HEK293T (cell line): ENCODE measurements around the gene CREB5.

Experiments used
- CTCF ChIA-PET: fragments of 350-600 bp; formaldehyde crosslinking; extraction: SDS; loops from one replicate; lab custom pipeline; 2021; ENCODE audit warnings: antibody characterized with exemption, inconsistent platforms; lab: Yijun Ruan, JAX
- POLR2A ChIA-PET: fragments of 350-600 bp; formaldehyde crosslinking; extraction: SDS; loops from one replicate; lab custom pipeline; 2020; ENCODE audit warnings: antibody characterized with exemption, inconsistent platforms; lab: Yijun Ruan, JAX
- DNase-seq: peaks from one replicate; pipeline ENCODE4 v3.0.0; 2012; ENCODE audit warnings: mixed read lengths; ENCODE audit errors: extremely low spot score
- ARNT ChIP-seq: fragments of 450-650 bp; IDR thresholded peaks from 2 replicates; pipeline ENCODE4 v1.6.1; 2017; ENCODE audit warnings: mild to moderate bottlenecking
- BHLHE40 ChIP-seq: fragments of 450-650 bp; IDR thresholded peaks from 2 replicates; pipeline ENCODE4 v1.6.1; 2016; ENCODE audit warnings: mild to moderate bottlenecking, moderate library complexity, borderline replicate concordance
- CTBP1 ChIP-seq: fragments of 450-650 bp; IDR thresholded peaks from 2 replicates; pipeline ENCODE4 v1.6.1; 2016; ENCODE audit warnings: borderline replicate concordance
- ELF4 ChIP-seq: fragments of 450-650 bp; IDR thresholded peaks from 2 replicates; pipeline ENCODE4 v1.6.1; 2017; ENCODE audit warnings: antibody characterized with exemption
- FOXA1 ChIP-seq: fragments of 450-650 bp; IDR thresholded peaks from 2 replicates; pipeline ENCODE4 v1.6.1; 2016; ENCODE audit warnings: mild to moderate bottlenecking
- FOXK2 ChIP-seq: fragments of 450-650 bp; IDR thresholded peaks from 2 replicates; pipeline ENCODE4 v1.6.1; 2016; ENCODE audit warnings: mild to moderate bottlenecking
- FOXM1 ChIP-seq: fragments of 450-650 bp; IDR thresholded peaks from 2 replicates; pipeline ENCODE4 v1.6.1; 2017; ENCODE audit warnings: mild to moderate bottlenecking, borderline replicate concordance
- HDGF ChIP-seq: fragments of 450-650 bp; IDR thresholded peaks from 2 replicates; pipeline ENCODE4 v1.6.1; 2017; ENCODE audit warnings: antibody characterized with exemption, borderline replicate concordance
- L3MBTL2 ChIP-seq: fragments of 450-650 bp; conservative IDR thresholded peaks from 2 replicates; pipeline ENCODE4 v1.6.1; 2016; ENCODE audit warnings: mild to moderate bottlenecking
- LEF1 ChIP-seq: fragments of 450-650 bp; IDR thresholded peaks from 2 replicates; pipeline ENCODE4 v1.6.1; 2017; ENCODE audit warnings: mild to moderate bottlenecking, borderline replicate concordance
- NFRKB ChIP-seq: fragments of 450-650 bp; IDR thresholded peaks from 2 replicates; pipeline ENCODE4 v1.6.1; 2016; ENCODE audit warnings: mild to moderate bottlenecking, moderate library complexity
- SP1 ChIP-seq: fragments of 450-650 bp; IDR thresholded peaks from 2 replicates; pipeline ENCODE4 v1.6.1; 2017
- SUZ12 ChIP-seq: fragments of 450-650 bp; IDR thresholded peaks from 2 replicates; pipeline ENCODE4 v1.6.1; 2016; ENCODE audit warnings: mild to moderate bottlenecking
- TARDBP ChIP-seq: fragments of 450-650 bp; IDR thresholded peaks from 2 replicates; pipeline ENCODE4 v1.6.1; 2016
- ZNF384 ChIP-seq: fragments of 450-650 bp; IDR thresholded peaks from 2 replicates; pipeline ENCODE4 v1.6.1; 2016
- TF ChIP-seq, protein P1 (sequence below): fragments of 450-650 bp; IDR thresholded peaks from 2 replicates; pipeline ENCODE4 v1.6.1; 2016

CREB5 gene

DNA sequence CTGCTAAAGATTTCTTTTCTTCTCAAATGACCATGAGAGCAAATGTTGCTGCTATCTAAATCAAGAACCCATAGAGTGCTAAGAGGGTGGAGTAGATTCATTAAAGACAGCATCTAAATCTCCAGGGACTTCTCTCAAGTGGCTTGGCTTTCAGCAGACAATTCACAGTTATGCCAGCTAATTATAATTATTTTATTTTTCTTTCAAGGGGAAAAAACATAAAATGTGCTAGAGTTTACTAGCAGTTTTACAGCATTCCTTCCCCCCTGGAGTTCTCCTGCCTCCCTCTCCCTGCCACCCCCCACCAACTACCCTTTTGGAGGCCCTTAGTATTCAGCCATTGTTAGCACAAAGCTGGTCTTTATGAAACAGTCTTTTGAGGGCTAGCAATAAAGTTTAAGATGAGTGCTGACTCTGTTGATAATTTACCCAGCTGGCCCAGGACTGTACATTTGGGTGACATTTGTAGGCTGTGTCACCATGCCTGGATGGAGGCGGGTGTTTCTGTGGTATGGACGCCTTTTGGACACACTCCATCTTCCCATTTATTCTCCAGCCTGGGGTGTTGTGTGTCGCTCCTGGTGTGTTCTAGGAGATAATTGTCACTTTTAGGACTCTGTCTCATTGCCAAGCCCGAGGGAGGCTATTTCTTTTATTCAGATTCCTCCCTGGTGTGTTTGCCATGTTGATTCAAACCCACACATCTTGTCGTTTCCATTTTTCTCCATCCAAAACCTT is 160.2 kb downstream of the CREB5 start:
- ChIA-PET CTCF (no interaction called here), POLR2A (no interaction called here)
- TF ChIP-seq CTBP1 (peak; percentile 63; the same call in 1 of the 2 replicates), ELF4 (no peak)
- DNase-seq: no peak

- TF ChIP-seq FOXM1: no peak
- ChIA-PET POLR2A (interaction anchor here (1.4 kb wide), 1 partner anchor 15 kb away, joined by 3 read pairs; no protein-coding TSS in a partner anchor), CTCF (no interaction called here)
- no peak for DNase-seq
Measured at GRCh38 chr7:28573059-28573553, 160.8 kb downstream of the CREB5 start.

DNA sequence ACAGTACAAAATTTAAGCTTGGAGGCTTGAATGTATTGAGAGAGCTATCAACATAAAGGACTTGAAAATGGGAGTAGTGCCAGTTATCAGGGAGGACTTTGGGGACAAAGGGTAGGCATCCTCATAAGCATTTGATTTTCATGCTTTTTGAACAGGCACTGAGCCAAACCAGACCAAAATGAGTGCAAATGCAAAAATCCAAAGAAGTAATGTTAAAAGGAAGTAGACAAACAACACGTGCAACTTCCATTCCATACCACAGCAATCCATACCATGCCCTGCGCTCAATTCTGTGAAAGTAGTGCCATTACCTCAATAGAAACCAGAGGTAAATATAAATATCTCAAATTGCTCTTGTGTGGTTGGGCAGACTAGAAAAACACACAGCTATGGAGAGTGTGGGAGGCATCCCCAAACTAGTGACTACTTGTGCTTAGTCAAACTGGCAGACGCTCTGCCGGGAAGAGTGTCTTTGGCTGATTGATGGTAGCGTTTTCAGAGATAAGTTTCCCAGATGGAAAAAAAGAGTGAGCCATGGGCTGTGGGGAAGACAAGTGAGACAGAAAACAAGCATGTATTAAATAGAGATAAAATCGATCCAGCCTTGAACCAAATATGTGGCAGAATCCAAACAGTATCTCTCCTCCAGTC is 161.5 kb downstream of the CREB5 start:
- ChIA-PET POLR2A (interaction anchor here (1.4 kb wide), 1 partner anchor 15 kb away, joined by 3 read pairs; no protein-coding TSS in a partner anchor), CTCF (no interaction called here)
- no peak for DNase-seq
- TF ChIP-seq SP1: no peak
- TF ChIP-seq BHLHE40: no peak
- no peak for TF ChIP-seq LEF1
- no peak for TF ChIP-seq SUZ12
- TF ChIP-seq ELF4: no peak
- no peak for TF ChIP-seq FOXK2
- no peak for TF ChIP-seq L3MBTL2
- no peak for TF ChIP-seq NFRKB
- TF ChIP-seq ARNT: no peak
- TF ChIP-seq HDGF: no peak

- no peak for DNase-seq
- ChIA-PET CTCF (no interaction called here), POLR2A (no interaction called here)
- TF ChIP-seq SUZ12 (no peak), L3MBTL2 (no peak), SP1 (no peak), BHLHE40 (no peak), FOXM1 (no peak), NFRKB (no peak), ZNF384 (no peak), HDGF (no peak), ELF4 (no peak), FOXK2 (no peak), CTBP1 (no peak), FOXA1 (no peak), LEF1 (no peak), TARDBP (no peak)
Measured at GRCh38 chr7:28575241-28575643, 162.9 kb downstream of the CREB5 start.

DNA sequence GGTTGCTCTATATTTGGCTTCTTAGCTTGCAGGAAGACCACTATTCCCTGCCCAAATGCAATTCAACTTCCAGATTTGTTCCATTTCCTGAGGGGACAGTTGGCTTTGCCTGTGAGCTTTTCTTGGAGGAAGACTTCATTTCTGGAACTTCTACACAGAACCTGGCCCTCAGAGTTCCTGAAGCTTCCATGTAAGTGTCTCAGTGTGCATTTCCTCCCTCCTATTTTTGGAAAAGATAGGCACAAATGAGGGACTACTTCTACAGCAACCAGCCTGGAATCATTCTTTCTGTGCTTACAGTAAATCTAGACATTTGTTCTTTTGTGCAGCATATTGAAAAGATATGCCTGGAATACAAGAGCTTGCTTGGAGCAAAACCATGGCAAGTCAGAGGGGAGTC is 164.3 kb downstream of the CREB5 start:
- ChIA-PET CTCF (interaction anchor here (1.7 kb wide), 1 partner anchor 165 kb away, joined by 3 read pairs; the partner anchor contains the start of gene CREB5), POLR2A (no interaction called here)
- no peak for DNase-seq
- TF ChIP-seq HDGF (no peak), BHLHE40 (no peak), ARNT (no peak), FOXK2 (no peak), ZNF384 (no peak), SUZ12 (no peak), TARDBP (no peak), L3MBTL2 (no peak), LEF1 (no peak), ELF4 (no peak), NFRKB (no peak), FOXM1 (no peak)
- TF ChIP-seq, protein P1, sequence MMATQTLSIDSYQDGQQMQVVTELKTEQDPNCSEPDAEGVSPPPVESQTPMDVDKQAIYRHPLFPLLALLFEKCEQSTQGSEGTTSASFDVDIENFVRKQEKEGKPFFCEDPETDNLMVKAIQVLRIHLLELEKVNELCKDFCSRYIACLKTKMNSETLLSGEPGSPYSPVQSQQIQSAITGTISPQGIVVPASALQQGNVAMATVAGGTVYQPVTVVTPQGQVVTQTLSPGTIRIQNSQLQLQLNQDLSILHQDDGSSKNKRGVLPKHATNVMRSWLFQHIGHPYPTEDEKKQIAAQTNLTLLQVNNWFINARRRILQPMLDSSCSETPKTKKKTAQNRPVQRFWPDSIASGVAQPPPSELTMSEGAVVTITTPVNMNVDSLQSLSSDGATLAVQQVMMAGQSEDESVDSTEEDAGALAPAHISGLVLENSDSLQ: no peak

DNA sequence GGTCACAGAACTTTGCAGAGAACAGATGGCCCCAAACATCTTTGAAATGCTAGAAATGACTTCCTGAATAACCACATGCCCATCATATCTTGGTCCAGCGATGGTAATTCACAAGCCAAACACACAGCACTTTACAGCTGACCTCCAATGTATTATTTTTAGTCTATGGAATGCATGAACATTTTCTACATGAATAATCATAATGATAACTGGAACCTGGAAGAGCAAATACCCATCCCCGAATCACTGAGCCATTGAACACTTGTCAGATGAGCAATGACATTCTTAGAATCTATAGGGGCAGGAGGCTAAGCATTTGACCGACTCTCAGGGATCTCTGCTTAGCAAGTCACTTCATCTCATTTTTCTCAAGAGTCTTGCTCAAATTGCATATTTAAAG is 167.3 kb downstream of the CREB5 start:
- TF ChIP-seq FOXM1 (no peak), CTBP1 (no peak), L3MBTL2 (no peak)
- ChIA-PET POLR2A (no interaction called here), CTCF (interaction anchor here (0.6 to 0.7 kb wide), 2 partner anchors 31 to 63 kb away, joined by 3 to 5 read pairs; no protein-coding TSS in a partner anchor)
- DNase-seq: no peak

DNA sequence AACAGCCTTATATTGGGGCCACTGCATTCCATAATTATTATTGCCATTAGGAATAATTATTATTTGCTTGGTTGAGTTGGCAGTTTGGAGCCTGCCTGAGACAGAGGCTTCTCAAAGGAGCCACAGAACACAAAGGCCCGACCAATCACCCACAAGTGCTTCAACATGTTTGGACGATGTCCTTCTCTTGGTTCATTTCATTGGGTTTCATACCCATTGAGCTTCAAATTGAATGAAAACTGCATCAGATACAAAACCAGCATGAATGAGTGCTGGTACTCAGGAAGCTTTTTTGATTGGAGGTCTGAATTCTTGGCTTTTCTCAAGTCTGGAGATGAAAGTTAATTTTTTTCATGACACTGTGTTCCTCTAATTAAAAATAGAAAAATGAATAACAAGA is 168.3 kb downstream of the CREB5 start:
- ChIA-PET POLR2A (no interaction called here), CTCF (no interaction called here)
- no peak for DNase-seq
- TF ChIP-seq FOXK2: no peak
- no peak for TF ChIP-seq L3MBTL2
- TF ChIP-seq ARNT: no peak
- no peak for TF ChIP-seq BHLHE40
- TF ChIP-seq SUZ12: no peak
- no peak for TF ChIP-seq TARDBP
- TF ChIP-seq ELF4: no peak
- TF ChIP-seq NFRKB: no peak
- no peak for TF ChIP-seq FOXA1
- no peak for TF ChIP-seq ZNF384
- no peak for TF ChIP-seq SP1
- TF ChIP-seq CTBP1: no peak
- TF ChIP-seq HDGF: no peak
- TF ChIP-seq FOXM1: no peak
- TF ChIP-seq, protein P1: no peak
- TF ChIP-seq LEF1: no peak
